Stimulated activated CD4-positive, alpha-beta T cell treated with anti-CD3 and anti-CD28 coated beads, Interleukin-2, amount 100 ng/mL, for 4 hours (primary cell): Measurements from ENCODE around the gene NCOA1.

Experiments used
- DNase-seq: peaks from one replicate; pipeline ENCODE4 v3.0.0-alpha.2; 2020; ENCODE audit warnings: low read depth

NCOA1 gene

GRCh38 chr2:24744356-24744755, 253.3 kb downstream of the NCOA1 start:
- DNase-seq: no peak

GRCh38 chr2:24745825-24746224, 254.8 kb downstream of the NCOA1 start:
- DNase-seq: no peak

GRCh38 chr2:24747299-24747698, 256.2 kb downstream of the NCOA1 start:
- no peak for DNase-seq

- no peak for DNase-seq
These were observed 258.1 kb downstream of the NCOA1 start for GRCh38 chr2:24749069-24749691.

GRCh38 chr2:24754985-24755705, 264.1 kb downstream of the NCOA1 start:
- no peak for DNase-seq

- no peak for DNase-seq
These were observed 265.7 kb downstream of the NCOA1 start for GRCh38 chr2:24756789-24757188.

GRCh38 chr2:24761866-24762265, 270.8 kb downstream of the NCOA1 start:
- DNase-seq: no peak

GRCh38 chr2:24762518-24762917, 271.5 kb downstream of the NCOA1 start:
- DNase-seq: no peak

GRCh38 chr2:24763843-24764242, 272.8 kb downstream of the NCOA1 start:
- no peak for DNase-seq

- DNase-seq: no peak
These were observed 275.6 kb downstream of the NCOA1 start for GRCh38 chr2:24766609-24767008.

GRCh38 chr2:24768013-24768412, 277.0 kb downstream of the NCOA1 start:
- no peak for DNase-seq

- DNase-seq: no peak
These were observed 277.5 kb downstream of the NCOA1 start for GRCh38 chr2:24768601-24769000.

- DNase-seq: no peak
These were observed 280.0 kb downstream of the NCOA1 start for GRCh38 chr2:24771061-24771460.

- DNase-seq: no peak
These were observed 280.9 kb downstream of the NCOA1 start for GRCh38 chr2:24771764-24772586.

- no peak for DNase-seq
These were observed 283.3 kb downstream of the NCOA1 start for GRCh38 chr2:24774373-24774772.

GRCh38 chr2:24779116-24779515, 288.1 kb downstream of the NCOA1 start:
- DNase-seq: no peak

- DNase-seq: no peak
These were observed 292.6 kb downstream of the NCOA1 start for GRCh38 chr2:24783641-24784040.

GRCh38 chr2:24785671-24786321, 294.7 kb downstream of the NCOA1 start:
- no peak for DNase-seq

GRCh38 chr2:24787532-24787931, 296.5 kb downstream of the NCOA1 start:
- DNase-seq: no peak

GRCh38 chr2:24788816-24789215, 297.8 kb downstream of the NCOA1 start:
- DNase-seq: no peak

GRCh38 chr2:24791452-24791851, 300.4 kb downstream of the NCOA1 start:
- no peak for DNase-seq

GRCh38 chr2:24792542-24792873, 301.5 kb downstream of the NCOA1 start:
- no peak for DNase-seq
